Islet precursor cell (in vitro differentiated cells): Measurements from ENCODE around the gene ZNF141.
"Not testable (repeated sequence)": the region's sequence is repeated elsewhere in the genome, so short reads cannot be mapped to it uniquely, and the experiment has no call there.

Experiments used
- DNase-seq: peaks from one replicate; pipeline ENCODE4 v3.0.0-alpha.2; 2018

Gene ZNF141

GRCh38 chr4:337143-337931 is at the start of gene ZNF141:
ZNF141 (plus strand) TSS chr4:337814; CDS start chr4:337984, 170 bp downstream.
- DNase-seq = peak; percentile 98

GRCh38 chr4:288891-289290 is 48.7 kb upstream of the ZNF141 start:
- DNase-seq = no peak

GRCh38 chr4:294732-295131 is 42.9 kb upstream of the ZNF141 start:
- no peak for DNase-seq

- no peak for DNase-seq
Observed at GRCh38 chr4:302381-302780, 35.2 kb upstream of the ZNF141 start.

GRCh38 chr4:304516-304915 is 33.1 kb upstream of the ZNF141 start:
- DNase-seq = not testable (repeated sequence)

GRCh38 chr4:304969-305680 is 32.5 kb upstream of the ZNF141 start, which contains the start of gene ZNF732:
ZNF732 (minus strand) TSS chr4:305474; CDS start chr4:305310, 164 bp downstream.
- no peak for DNase-seq

GRCh38 chr4:306551-306961 is 31.1 kb upstream of the ZNF141 start:
- no peak for DNase-seq

GRCh38 chr4:309807-310206 is 27.8 kb upstream of the ZNF141 start:
- DNase-seq = no peak

GRCh38 chr4:314296-314903 is 23.2 kb upstream of the ZNF141 start:
- DNase-seq = no peak

- no peak for DNase-seq
Observed at GRCh38 chr4:328729-329128, 8.9 kb upstream of the ZNF141 start.

- no peak for DNase-seq
Observed at GRCh38 chr4:335515-335914, 2.1 kb upstream of the ZNF141 start.

GRCh38 chr4:336099-336892 is 1.3 kb upstream of the ZNF141 start:
- peak; percentile 52 for DNase-seq

GRCh38 chr4:336893-337142 is 796 bp upstream of the ZNF141 start:
- no peak for DNase-seq

GRCh38 chr4:337932-338758 is 531 bp downstream of the ZNF141 start:
- DNase-seq = no peak

- peak; percentile 54 for DNase-seq
Observed at GRCh38 chr4:338759-339097, 1.1 kb downstream of the ZNF141 start.

GRCh38 chr4:340011-340410 is 2.4 kb downstream of the ZNF141 start:
- no peak for DNase-seq

- DNase-seq = no peak
Observed at GRCh38 chr4:373062-373839, 35.6 kb downstream of the ZNF141 start.

GRCh38 chr4:374298-375160 is 36.9 kb downstream of the ZNF141 start:
- DNase-seq = no peak

GRCh38 chr4:384311-385010 is 46.8 kb downstream of the ZNF141 start:
- no peak for DNase-seq
